Sigmoid colon (tissue), 4 donors: ENCODE data around the gene TMEM260.
"Not testable (repeated sequence)": the region's sequence is repeated elsewhere in the genome, so short reads cannot be mapped to it uniquely, and the experiment has no call there.

ENCODE experiments used
- CTCF ChIP-seq, 4 experiments: fragments of 450-650 bp in 3 of 4; fragments of 200-600 bp in 1 of 4; IDR thresholded peaks; one replicate each; pipeline ENCODE4 v1.5.1; 2016 to 2019; ENCODE audit warnings: antibody characterized with exemption in 4 of 4, mild to moderate bottlenecking in 3 of 4, moderate library complexity in 2 of 4
- POLR2AphosphoS5 ChIP-seq, 4 donors: sonication (generic); formaldehyde crosslinking; IDR thresholded peaks; one replicate each; pipeline ENCODE4 v1.6.1; 2017; ENCODE audit warnings: antibody characterized with exemption in 4 of 4

GRCh38 chr14:56667290-56667689 lies 87.7 kb downstream of the TMEM260 start:
- not testable (repeated sequence) for TF ChIP-seq CTCF, POLR2AphosphoS5 (IDR thresholded peaks at IDR 0.05)
